GF-D8 (cell line): Measurements from ENCODE around the gene MMD.
"Not testable (repeated sequence)": the region's sequence is repeated elsewhere in the genome, so short reads cannot be mapped to it uniquely, and the experiment has no call there.

Experiments
- DNase-seq: peaks from one replicate; lab custom pipeline; 2025; lab: John Stamatoyannopoulos, UW

Gene MMD

DNA sequence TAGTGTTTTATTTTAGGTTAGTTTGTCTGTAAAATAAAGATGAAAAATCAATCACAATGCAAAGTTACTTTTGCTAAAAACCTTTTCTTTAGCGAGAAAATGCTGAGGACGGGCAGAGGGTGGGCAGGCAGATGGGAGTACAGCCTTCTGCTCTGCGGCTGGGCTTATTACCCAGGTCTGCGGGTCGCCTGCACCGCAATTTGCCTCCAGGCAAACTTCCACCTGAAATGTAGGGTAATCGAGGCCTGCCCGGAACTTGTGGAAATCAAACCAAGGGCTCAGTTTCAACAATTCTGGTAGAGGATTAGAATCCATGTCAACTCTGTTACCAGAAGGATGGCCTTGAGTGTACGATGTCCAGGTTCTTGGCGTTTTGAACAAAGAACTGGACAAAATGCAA lies 22.3 kb upstream of the MMD start:
- DNase-seq: no peak

GRCh38 chr17:55442953-55443683 lies 21.5 kb upstream of the MMD start:
- no peak for DNase-seq

DNA sequence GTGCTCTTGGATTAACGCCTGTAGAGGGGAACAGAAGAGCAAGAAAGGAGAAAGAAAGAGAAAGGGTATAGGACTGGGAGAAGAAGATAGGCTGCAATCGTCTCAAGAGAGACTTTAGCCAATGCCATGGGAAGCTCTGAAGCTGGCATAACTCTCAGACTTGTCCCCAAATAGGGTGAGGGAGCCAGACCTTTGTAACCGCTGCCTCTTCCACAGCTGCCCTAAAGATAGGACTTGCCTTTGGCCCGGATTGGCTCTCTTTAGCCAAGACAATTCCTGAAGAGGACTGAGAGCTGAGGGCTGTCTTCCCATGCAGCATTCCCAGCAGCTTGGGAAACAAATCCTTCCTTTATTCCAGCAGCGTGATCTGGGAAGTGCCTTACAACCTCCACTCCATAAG lies 20.8 kb upstream of the MMD start:
- DNase-seq: no peak

DNA sequence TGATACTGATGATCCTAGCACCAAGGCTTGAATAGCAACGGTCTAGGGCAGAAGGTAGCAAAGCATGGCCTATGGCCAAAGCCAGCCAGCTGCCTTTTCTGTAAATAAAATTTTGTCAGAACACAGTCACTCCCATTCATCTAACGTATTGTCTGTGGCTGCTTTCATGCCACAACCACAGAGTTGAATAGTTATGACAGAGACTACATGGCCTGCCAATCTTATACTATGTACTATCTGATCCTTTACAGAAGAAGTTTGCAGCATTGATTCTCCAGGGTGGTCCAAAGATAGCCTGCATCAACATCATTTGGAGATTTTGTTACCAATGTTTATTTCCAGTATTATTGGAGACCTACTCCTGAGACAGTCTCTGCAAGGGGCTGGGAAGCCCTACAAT lies 19.9 kb upstream of the MMD start:
- DNase-seq: no peak

DNA sequence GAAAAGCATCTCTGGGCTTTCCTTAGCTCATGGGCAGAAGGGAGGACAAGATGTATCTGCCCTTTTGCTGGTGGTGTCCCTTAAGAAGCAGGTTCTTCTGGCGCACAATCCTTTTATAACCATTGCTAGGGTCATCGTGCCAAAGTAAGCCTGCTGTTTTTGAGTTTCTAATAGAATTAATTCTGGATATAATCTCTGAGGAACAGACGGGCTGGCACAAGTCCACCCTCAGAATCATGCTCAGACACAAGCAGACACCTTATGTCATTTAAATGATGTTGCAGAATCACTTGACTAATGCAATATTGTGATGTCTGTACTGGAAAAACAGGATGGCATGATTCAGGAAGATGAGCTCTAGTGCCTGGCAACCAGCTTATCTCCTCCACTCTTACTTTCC lies 18.8 kb upstream of the MMD start:
- no peak for DNase-seq

GRCh38 chr17:55437159-55437605 lies 15.5 kb upstream of the MMD start:
- no peak for DNase-seq

DNA sequence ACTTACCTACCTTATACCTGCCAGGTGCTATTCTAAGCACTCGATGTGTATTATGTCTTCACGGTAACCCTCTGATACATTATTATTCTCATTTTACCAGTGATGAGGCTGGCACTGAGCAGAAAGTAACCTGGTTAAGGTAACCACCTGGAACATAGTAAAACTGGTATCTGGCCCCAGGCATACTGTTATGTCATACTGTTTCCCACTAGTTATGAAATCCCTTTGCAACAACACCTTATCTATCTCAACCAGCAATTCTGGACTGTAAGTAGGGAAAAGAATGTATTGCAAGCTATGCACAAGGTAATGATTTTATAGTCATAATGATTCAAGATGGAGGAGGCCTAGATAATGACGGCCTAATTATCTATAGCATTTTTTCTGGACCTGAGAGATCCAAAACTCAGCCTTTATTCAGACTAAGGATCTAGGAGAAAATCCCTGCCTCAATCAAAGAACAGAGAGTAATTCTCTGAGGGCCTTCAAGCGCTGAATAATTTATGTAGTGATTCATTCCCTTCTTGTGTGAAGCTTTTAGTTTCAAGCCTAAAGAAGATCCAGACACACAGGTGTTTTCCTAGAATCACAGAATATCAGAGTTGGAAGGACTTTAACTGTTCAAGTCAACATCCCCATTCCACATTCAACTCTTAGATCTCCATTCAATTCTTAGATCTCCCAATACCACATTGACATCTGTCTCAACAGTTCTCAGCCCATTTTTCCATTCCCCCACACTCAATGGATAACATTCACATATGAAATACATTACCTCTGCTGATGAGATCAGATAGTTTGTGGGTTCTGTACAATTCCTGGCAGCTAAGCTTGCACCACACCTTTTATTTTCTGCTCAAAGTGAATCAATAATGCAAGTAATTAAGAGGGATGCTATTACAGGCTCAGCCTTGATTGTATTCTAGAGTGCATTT lies 14.9 kb upstream of the MMD start:
- no peak for DNase-seq

DNA sequence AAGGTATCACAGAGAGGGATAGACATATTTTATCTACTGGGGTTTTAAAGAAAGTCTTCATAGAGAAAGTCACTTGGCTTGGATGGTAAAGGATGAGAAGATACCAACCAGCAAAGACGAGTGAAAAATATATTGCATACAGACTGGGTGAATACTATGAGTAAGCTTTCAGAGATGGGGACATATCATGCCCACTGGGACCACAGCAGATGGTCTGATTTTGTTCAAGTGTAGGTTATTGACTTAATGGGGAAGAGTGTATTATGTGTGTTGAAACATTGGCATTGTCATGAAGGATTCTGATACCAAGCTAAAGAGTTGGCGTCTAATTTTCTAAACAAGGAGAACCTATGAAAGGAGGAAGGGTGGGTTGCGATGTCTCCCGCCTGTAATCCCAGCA lies 13.8 kb upstream of the MMD start:
- DNase-seq: no peak

GRCh38 chr17:55434721-55435120 lies 13.1 kb upstream of the MMD start:
- no peak for DNase-seq

- DNase-seq: peak; percentile 74
Observed at GRCh38 chr17:55433629-55434422, 12.2 kb upstream of the MMD start.

GRCh38 chr17:55433029-55433628 lies 11.5 kb upstream of the MMD start:
- DNase-seq: no peak

DNA sequence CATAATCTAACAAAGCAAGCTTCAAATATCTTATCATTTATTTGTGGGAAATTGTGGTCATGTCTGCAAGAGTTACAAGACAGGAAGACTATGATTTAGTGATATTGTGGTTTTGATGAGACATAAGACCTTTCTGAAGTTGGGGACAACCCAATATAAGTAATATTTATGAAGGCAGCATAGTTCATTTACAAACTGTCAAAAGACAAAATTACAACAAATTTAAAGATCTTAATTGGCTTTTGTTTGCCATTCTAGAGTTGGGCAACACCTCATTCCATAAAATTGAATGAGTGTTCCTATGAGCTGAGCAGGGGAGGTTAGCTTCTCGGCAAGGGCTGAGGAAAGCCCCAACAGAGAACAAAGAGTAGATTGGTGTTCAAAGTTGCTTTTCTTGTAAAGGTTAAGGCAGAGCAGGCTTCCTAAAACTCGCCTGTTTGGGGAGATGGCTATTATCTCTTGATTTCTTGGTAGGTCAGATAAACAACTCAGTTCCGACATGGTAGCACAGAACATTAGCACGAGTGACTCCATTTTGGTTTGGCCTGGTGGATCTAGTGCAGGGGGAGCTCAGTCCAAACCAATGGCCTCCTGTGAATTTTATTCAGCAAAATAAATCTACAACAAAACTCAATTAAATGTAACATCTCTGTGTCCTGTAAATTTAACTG lies 10.9 kb upstream of the MMD start:
- DNase-seq: peak; percentile 1

GRCh38 chr17:55431914-55432313 lies 10.3 kb upstream of the MMD start:
- DNase-seq: not testable (repeated sequence)

DNA sequence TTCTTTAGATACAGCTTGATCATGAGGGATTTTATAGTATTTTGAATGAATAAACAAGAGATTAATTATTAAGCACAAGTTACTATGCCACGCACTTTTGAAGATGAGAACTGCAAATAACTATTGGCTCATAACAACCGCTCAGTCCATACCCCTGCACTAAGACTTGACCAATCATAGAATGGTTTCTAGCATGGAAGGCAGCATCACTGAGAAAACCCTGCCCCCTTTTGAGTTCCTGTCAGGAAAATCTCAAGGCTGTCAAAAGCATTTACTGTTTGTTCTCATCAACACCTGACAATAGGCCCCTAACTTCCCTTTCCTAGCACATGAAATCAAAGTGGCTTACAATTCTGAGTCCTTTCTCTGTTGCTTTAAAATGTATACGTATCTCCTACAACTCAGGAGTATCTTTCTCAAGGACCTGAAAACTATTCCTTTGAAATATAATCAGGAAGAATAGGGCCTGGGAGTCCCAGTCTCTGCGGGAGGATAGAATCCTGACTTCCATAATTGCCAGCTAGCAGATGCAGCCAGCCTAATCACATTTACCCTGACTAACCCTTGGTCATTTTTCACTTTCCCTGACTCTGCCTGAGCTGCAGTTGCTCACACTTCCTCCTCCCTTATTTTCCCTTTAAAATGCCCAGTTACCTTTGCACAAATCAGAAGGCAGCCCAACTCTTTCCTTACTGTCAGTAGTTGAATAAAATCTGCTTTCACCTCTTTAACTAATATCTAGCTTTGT lies 9.1 kb upstream of the MMD start:
- no peak for DNase-seq

GRCh38 chr17:55427587-55427882 lies 5.9 kb upstream of the MMD start:
- no peak for DNase-seq

DNA sequence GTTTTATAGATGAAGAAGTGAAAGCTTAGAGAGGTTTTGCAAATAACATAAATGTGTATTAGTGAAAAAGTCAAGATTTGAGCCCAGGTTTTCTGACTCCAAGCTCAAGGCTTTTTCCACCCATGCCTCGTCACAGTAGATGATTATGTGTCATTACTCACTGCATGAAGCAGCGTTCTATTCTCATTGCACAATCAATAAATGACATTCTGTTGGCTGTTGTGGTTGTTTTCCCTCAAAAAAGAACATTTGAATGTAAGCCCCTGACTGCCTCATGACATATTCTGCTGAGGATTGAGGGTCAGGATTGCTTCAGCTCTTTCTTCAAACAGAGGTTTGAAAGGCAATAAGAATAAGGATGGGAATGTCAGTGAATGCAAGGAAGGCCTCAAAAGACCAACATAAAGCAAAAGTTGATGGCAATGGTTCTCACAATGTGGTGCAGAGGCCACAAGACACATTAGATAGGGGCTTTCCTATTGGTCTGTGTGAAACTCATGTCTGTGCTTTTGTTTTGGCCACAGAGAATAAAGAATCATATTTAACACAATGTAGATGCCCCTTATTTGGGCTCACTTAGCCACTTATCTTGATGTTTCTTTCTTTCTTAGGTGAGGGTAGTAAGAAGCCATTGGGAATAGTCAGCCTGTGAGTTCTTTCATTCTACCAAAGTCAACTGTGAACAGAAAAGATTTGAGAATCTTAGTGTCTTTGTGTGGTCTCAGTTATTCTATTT lies 5.4 kb upstream of the MMD start:
- no peak for DNase-seq

DNA sequence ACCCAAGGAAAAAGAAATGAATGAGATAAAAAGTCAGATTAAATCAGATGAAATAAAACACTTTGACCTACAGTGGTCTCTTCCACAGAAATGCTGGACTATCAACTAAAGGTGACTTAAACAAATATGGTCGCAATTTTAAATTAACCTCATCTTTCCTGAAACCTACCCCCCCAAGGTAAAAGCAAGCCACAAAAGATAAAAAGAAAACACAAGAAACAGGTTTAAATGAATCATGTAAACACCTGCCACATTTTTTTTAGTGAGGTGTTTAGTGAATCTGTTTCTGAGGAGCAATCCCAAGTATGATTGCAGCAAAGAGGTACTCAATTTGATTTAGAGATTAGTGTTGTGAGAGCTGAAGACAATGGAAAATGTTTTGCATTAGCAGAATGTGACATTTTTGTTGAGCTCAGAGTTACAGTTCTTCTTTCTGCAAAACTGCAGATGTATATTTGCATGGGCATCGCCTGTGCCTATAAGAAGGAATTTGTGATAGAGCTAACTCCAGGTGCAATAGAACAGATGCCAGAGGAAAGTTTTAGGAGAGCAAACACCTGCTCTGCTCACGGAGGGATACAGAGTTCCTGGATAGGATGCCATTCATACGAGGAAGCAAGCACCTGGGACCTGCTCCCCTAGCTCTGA lies 3.4 kb upstream of the MMD start:
- DNase-seq: no peak

GRCh38 chr17:55423535-55423934 lies 1.9 kb upstream of the MMD start:
- DNase-seq: no peak

GRCh38 chr17:55422828-55423164 lies 1.2 kb upstream of the MMD start:
- DNase-seq: not testable (repeated sequence)

- DNase-seq: no peak
Observed at GRCh38 chr17:55420776-55421178, 858 bp downstream of the MMD start.
